RWPE1 (cell line): Measurements from ENCODE around the gene CMTM2.

Experiments used
- CTCF ChIA-PET: fragments of 350-600 bp; sonication (Branson Sonifier 250); formaldehyde crosslinking; extraction: SDS; loops from one replicate; lab custom pipeline; 2021; lab: Yijun Ruan, JAX
- POLR2A ChIA-PET: fragments of 400-600 bp; formaldehyde crosslinking; extraction: SDS; loops from one replicate; lab custom pipeline; 2020; ENCODE audit warnings: antibody characterized with exemption; ENCODE audit not compliant: low non-redundant PET; lab: Yijun Ruan, JAX
- DNase-seq: peaks from one replicate; pipeline ENCODE4 v3.0.0; 2012; ENCODE audit warnings: low spot score
- H3K27ac ChIP-seq: fragments of 450-650 bp; 2 replicates; pipeline ENCODE4 v1.5.1; 2017
- TF ChIP-seq, protein P1 (sequence below): fragments of 450-650 bp; conservative IDR thresholded peaks from 2 replicates; pipeline ENCODE4 v1.5.1; 2017; ENCODE audit warnings: low read depth, mild to moderate bottlenecking

CMTM2 gene

DNA sequence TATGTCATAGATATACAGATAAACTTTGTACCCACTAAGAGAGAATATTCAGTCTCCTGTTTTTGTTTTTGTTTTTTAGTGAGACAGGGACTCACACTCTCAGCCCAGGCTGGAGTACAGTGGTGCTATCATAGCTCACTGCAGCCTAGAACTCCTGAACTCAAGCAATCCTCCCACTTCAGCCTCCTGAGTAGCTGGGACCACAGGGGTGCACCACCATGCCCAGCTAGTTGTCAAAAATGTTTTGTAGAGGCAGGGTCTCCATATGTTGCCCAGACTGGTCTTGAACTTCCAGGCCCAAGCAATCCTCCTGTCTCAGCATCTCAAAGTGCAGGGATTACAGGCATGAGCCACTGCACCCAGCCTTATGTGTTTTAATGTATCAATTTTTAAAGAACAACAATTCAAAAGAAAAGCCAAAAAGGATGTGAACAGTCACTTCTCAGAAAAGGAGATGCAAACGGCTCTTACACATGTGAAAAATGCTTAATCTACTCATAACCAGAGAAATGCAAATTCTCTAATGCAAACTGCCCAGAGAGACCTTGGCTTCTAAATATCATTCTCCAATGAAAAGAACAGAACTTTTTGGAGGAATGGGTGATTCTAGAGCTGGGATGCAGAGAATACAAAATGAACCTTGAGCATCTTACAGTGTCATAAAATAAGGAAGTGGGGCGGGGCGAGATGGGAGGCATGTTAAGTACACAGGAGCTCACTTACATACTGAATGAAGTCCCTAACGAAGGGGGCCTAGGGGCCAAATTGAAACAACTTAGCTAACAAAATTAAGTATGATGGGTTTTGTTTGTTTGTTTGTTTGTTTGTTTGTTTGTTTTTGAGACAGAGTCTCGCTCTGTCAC, 18.0 kb downstream of the CMTM2 start:
- ChIA-PET POLR2A (no interaction called here), CTCF (interaction anchor here (1.2 kb wide), 1 partner anchor 8 kb away, joined by 3 read pairs; no protein-coding TSS in a partner anchor)
- no peak overlapping the region for H3K27ac ChIP-seq
- DNase-seq = no peak
- TF ChIP-seq, protein P1, sequence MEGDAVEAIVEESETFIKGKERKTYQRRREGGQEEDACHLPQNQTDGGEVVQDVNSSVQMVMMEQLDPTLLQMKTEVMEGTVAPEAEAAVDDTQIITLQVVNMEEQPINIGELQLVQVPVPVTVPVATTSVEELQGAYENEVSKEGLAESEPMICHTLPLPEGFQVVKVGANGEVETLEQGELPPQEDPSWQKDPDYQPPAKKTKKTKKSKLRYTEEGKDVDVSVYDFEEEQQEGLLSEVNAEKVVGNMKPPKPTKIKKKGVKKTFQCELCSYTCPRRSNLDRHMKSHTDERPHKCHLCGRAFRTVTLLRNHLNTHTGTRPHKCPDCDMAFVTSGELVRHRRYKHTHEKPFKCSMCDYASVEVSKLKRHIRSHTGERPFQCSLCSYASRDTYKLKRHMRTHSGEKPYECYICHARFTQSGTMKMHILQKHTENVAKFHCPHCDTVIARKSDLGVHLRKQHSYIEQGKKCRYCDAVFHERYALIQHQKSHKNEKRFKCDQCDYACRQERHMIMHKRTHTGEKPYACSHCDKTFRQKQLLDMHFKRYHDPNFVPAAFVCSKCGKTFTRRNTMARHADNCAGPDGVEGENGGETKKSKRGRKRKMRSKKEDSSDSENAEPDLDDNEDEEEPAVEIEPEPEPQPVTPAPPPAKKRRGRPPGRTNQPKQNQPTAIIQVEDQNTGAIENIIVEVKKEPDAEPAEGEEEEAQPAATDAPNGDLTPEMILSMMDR = no peak

DNA sequence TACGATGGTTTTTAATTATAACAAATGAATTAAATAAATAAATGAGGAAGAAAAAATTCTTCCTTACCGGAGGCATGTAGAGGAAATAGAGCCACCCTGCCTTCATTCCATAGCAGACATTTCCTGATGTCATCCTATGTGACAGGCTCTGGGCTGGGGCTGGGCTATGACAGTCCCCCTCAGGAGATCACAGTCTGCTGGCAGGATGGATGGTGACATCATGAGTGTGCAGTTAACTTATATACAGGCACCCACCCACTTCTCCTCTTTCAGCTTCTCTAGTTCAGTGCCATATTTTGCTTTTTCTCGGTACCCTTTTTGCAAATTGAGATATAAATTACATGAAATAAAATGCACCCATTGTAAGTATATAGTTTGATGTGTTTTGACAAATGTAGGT, 18.8 kb downstream of the CMTM2 start:
- ChIA-PET CTCF (interaction anchor here (1.2 kb wide), 1 partner anchor 9 kb away, joined by 3 read pairs; no protein-coding TSS in a partner anchor), POLR2A (no interaction called here)
- no peak for DNase-seq
- no peak overlapping the region for H3K27ac ChIP-seq
- TF ChIP-seq, protein P1 = no peak

DNA sequence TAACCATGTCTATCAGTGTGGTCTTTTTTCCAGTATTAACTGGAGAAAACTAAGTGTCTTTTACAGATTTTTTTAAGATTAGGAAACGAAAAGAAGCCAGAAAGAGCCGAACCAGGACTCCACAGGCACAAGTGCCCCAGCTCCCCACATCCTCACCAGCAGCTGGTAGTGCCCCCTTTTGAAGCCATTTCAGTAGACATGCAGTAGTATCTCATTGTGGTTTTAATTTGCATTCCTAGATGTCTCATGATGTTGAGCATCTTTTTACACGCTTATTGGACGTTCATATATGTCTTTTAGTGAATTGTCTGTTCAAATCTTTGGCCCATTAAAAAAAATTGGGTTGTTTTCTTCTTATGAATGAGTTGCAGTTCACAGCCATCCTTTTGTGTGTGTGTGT, 20.5 kb downstream of the CMTM2 start:
- POLR2A ChIA-PET = no interaction called here
- TF ChIP-seq, protein P1 = no peak
- H3K27ac ChIP-seq = no peak overlapping the region
- CTCF ChIA-PET = interaction anchor here (0.7 kb wide), 1 partner anchor 9 kb away, joined by 8 read pairs; no protein-coding TSS in a partner anchor
- no peak for DNase-seq

DNA sequence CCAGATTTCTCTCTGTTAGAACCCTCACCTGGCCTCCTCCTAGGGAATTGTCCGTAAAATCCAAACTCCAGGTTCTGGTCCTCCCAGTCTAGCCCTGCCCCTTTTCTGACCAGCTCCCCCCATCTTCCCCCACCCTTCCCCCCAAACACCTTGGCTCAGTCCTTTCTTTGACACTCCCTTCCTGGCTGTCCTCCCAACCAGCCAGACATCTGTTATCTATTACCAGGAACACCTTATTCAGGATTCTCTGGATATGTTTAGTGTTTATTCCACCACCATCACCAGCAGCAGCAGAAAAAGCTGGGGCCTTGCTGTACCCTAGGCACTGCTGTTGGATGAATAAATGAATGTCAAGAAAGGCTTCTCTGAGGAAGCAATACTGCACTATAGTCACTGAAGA, 21.2 kb downstream of the CMTM2 start:
- no peak for DNase-seq
- H3K27ac ChIP-seq = no peak overlapping the region
- ChIA-PET POLR2A (no interaction called here), CTCF (interaction anchor here (0.6 to 0.7 kb wide), 2 partner anchors 61 to 189 kb away, joined by 3 to 4 read pairs; no protein-coding TSS in a partner anchor)
- TF ChIP-seq, protein P1 = no peak

DNA sequence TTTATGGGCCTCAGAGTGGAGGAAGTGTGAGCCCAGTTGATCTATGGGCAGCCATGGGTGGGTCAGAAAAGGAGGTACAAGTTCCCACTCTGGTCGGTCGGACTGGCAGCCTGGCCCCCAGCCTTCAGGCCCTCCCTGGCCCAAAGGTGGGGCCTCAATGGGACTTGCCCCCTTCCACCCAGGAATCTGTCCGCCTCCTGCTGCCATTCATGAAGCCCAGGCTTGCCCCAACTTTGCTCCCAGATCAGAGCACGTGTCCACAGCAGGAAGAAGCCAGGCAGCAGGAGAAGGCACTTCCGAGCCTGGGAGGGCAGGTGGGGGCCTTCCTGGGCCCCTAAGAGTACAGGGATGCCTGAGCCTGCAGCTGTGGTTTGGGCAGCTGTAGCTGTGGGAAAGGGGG, 22.2 kb downstream of the CMTM2 start:
- POLR2A ChIA-PET = no interaction called here
- no peak for DNase-seq
- TF ChIP-seq, protein P1 = no peak
- no peak overlapping the region for H3K27ac ChIP-seq
- CTCF ChIA-PET = no interaction called here

DNA sequence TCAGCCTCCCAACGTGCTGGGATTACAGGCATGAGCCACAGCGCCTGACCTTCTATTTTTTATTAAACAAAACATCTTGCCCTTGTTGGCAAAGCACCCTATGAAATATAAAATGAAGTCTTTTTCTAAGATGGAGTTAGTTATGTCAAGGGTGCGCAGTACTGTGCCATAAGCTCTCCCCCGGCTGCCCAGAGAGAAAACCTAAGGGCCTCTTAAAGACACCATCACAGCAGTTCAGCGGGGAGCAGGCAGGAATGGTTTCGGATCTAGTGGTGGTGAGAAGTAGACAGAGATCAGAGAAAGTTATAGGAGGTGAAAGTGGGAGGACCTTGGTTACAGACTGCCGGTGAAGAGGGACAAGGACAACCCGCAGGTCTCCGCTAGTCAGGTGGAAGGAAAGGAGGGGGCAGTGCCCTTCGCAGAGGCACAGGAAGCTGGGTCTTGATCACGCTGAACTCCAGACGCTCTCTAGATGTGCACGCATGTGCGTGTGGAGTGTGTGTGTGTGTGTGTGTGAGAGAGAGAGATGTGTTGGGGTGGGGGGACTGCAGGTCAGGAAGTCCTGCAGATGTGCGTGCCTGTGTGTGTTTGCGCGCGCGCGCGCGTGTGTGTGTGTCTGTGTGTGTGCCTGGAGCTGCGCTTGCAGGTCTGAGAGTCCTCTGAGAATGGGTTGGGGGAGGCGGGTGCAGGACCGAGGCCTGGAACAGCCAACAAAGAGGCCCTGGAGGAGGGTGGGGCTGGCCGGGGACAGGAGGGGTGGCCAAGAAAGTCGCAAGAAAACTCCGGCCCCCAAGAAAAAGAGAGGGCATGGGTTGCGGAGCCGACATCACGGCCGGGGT, 24.5 kb downstream of the CMTM2 start:
- ChIA-PET CTCF (interaction anchor here (0.6 kb wide), 1 partner anchor 56 kb away, joined by 3 read pairs; no protein-coding TSS in a partner anchor), POLR2A (no interaction called here)
- H3K27ac ChIP-seq = peak overlapping the region; percentile 88
- no peak for DNase-seq
- TF ChIP-seq, protein P1 = no peak
